GM10847 (cell line): ENCODE data around the gene SSTR5.

Experiments used
- POLR2A ChIP-seq: IDR thresholded peaks from 2 replicates; pipeline ENCODE4 v1.6.1; 2011; ENCODE audit not compliant: insufficient read length; ENCODE audit errors: extremely low read depth

Gene SSTR5

DNA sequence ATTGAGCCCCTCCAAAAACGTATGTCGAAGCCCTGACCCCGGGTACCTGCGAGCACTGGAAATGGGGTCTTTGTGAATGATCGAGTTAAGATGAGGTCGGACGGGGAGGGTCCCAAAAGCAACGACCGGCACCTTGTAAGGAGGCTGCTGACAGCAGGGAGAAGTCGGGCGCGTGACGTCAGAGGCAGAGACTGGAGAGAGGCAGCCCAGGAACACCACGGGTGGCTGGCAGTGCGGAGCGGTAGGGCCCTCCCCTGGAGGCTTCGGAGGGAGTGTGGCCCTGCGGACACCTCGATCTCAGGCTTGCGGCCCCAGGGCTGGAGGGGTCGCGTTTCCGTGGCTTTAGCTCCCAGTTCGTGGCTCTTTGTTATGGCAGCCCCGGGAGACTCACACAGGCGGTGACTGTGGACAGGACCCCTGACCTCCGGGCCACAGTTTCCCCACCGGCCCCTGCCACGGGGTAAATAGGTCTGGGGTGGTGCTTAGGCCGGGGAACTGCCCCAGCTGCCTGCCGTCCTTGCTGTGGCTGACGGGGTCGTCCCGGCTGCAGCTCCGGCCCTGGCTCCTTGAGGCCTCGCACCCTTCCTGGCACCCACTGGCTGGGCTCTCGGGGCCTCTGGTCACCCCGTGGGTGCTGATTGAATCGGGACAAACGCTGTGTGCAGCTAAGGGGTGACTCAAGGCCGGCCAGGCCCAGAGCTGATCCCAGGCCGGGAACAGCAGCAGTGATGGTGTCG lies 10.6 kb upstream of the SSTR5 start:
- no peak for TF ChIP-seq POLR2A

GRCh38 chr16:1062895-1063294 lies 9.7 kb upstream of the SSTR5 start:
- TF ChIP-seq POLR2A = no peak

DNA sequence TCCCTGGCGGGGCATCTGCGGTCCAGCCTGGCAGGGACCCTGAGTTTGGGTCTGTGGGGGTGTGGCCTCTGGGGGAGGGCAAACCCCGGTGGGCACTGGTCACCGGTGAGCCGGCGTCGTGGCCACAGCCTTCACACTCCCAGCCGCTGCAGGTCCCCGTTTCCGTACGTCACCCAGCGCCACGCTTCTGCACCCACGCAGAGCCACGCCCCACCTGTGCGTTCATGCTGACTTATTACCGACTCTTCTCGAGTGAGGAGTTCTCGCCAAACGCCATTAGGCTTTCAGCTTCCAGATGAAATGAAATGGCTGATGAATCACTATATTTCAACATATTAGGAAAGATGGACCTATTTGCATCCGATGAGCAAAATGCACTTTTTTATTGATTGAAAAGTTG lies 8.8 kb upstream of the SSTR5 start:
- TF ChIP-seq POLR2A = no peak

DNA sequence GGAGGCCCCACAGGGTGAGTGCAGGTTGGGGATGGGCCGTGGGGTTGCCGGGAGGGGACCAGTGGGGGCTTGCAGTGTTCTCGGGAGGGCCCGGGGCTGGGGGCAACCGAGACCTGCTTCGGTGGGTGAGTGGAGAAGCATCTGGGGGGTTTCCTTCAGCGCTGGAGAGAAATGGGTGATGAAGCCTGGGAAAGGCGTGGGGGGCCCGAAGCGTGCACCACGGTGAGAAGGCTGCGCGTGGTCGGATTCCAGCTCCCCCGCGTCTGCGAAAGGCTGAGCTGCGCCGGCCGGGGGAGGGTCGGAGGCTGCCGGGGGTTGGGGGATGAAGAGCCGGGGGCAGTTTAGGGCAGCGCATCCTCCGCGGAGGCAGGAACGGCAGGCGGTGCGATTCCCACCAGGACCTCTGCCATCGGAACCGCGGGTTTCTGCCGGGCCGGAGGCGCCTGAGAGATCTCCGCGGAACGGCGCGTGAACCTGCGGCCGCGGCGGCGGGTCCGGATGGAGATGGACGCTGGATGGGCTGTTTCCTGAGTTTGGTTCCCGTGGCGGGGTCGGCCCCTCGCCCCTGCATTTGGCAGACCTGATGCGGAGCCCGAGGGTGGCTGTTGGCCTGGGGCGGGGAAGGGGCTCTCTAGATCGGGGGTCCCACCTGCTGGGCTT lies 6.9 kb upstream of the SSTR5 start:
- TF ChIP-seq POLR2A = no peak

DNA sequence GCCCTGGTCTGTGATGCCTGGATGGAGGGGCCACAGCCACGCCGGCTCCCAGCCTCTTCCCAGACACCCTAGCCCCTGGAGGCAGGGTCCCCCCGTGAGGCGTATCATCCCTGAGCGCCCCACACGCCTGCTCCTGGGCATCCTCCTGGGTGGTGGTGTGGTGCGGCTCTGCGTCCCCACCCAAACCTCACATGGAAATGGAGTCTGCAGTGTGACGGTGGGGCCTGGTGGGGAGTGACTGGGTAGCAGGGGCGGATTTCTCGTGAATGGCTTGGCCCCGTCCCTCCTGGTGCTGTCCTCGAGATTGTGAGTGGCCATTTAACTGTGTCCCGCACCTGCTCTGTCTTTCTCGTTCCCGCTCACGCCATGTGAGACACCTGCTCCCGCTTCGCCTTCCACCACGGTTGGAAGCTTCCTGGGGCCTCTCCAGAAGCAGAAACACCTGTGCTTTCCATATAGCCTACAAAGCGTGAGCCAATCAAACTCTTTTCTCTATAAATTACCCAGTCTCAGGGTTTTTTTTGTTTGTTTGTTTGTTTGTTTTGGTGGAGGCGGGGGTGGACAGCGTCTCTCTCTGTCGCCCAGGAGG lies 5.9 kb upstream of the SSTR5 start:
- TF ChIP-seq POLR2A = no peak

DNA sequence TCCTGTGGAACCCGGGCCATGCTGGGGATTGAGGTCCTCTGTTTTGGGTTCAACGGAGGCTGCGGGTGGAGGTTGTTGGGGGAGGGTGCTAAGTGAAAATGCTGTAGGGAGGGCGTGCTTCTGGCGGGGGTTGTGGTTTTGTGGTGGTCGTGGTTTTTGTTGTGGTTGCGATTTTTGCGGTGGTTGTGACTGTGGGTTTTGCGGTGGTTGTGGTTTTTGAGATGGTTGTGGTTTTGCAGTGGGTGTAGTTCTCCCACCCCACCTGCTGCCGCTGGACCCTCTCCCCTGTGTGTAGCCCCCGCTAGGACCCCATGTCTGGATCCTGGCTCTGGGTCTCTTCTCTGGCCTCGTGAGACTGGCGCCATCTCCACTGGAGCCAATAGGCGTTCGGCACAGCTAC lies 4.9 kb upstream of the SSTR5 start:
- TF ChIP-seq POLR2A = no peak

- no peak for TF ChIP-seq POLR2A
These were observed 4.1 kb upstream of the SSTR5 start for GRCh38 chr16:1068451-1068850.

DNA sequence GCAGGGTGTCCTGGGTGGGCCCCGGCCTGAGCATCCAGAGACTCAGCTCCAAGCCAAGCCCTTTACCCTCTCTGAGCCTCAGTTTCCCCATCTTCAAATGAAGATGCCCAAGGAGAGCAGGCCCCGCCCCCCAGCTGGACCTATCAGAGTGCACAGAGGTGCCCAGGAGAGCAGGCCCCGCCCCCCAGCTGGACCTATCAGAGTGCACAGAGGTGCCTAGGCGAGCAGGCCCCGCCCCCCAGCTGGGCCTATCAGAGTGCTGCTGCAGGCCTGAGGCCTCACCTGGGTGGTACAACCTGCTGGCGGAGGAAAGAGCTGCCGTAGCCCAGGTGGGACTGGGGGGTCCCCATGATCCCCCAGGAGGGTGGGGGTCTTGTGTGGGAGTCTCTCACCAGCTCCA lies 3.4 kb upstream of the SSTR5 start:
- no peak for TF ChIP-seq POLR2A

- no peak for TF ChIP-seq POLR2A
These were observed 2.3 kb upstream of the SSTR5 start for GRCh38 chr16:1070084-1070863.

GRCh38 chr16:1070864-1071408 lies 1.6 kb upstream of the SSTR5 start:
- TF ChIP-seq POLR2A = no peak

DNA sequence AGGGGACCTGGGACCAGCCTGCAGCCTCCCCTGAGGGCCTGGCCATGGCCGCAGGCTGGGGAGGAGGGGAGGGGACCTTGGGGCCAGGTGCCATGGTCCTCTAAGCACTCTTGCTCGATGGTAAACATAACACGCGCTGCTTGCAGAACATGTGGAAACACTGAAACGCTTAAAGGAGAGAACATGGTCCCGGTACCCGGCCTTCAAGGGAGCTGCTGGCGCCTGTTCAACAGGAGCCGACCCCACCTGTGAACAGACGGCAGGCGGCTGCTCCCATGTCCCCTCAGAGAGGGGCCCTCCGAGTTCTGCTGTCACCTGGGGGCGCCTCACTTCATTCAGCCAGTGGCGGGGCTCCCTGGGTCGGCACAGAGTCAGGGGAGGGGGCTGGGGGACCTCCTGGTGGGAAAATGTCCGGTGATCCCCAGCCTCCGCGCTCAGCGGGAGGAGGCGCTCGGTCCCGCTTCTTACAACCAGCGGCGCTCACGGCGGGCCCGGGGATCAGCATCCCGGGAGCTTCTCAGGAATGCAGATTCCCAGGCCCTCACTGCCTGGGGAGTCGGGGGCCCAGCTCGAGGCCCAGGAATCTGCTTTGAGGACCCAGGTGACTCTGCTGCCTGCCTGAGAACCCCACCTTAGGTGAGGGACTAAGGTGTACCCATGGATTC lies 854 bp upstream of the SSTR5 start:
- no peak for TF ChIP-seq POLR2A

DNA sequence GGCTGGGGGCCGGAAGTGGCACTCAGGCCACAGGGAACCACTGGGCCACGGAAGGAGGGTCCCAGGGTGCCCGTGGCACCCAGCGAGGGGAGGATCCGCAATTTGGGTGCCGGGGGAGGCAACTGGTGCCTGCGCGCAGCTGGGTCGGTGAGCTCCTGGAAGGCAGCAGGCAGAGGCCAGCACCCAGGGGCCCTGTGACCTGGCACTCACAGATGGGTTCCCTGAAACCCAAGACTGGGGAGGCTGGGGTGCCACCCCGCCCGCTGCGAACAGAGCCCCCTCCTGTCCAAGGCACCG lies 663 bp downstream of the SSTR5 start:
- no peak for TF ChIP-seq POLR2A

- TF ChIP-seq POLR2A = no peak
These were observed 1.2 kb downstream of the SSTR5 start for GRCh38 chr16:1073566-1074378.

DNA sequence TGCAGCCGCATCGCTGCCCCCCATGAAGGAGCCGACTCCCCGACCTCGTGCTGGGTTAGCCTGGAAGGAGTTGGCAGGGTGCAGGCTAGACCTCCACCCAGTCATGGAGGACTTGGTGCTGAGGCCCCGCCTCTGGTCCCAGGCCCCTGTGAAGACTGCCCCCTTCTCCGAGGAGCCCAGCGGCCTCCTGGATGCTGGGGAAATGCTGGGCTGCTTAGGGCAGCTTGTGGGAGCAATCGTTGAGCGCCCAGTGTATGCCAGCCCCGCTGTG lies 1.8 kb downstream of the SSTR5 start:
- no peak for TF ChIP-seq POLR2A

DNA sequence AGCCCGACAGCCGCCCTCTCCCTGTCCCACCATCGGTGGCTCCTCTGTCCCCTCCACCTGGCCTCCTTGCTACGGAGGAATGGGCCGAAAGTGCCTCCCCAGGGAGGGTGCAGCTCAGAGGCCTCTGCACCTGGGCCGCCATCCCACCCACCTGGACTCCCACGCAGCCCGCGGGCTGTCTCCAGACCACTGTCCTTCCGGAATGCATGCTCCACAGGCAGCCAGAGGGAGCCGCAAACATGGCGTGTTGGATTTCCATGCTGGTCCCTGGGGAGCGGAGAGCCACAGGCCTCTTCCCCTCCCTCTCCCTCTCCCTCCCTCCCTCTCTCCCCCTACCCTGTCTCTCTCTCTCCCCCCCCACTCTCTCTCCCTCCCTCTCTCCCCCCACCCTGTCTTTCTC lies 3.0 kb downstream of the SSTR5 start:
- TF ChIP-seq POLR2A = no peak
